Natural killer cell (primary cell): ENCODE data around the gene TRANK1. TPM values are rescaled to one million over a fixed set of nuclear protein-coding genes. Genes with fewer than 3 reads are reported as not detected.

Experiments used
- ATAC-seq, 3 donors: fragments of 150-1000 bp in 2 of 3; fragments of 200-7000 bp in 1 of 3; cut with Tn5 transposase; 1 replicate in 1 of 3; 2 replicates in 2 of 3; pipeline ENCODE4 v1.10.0; 2021; ENCODE audit warnings: mild to moderate bottlenecking in 2 of 3, moderate library complexity in 2 of 3
- DNase-seq, 2 donors: peaks; one replicate each; pipeline versions ENCODE4 v3.0.0 to v3.0.0-alpha.2; 2013 to 2021; ENCODE audit warnings: mixed read lengths in 1 of 2
- H3K27ac ChIP-seq: one replicate; pipeline ENCODE4 v1.5.1; 2013; ENCODE audit warnings: mild to moderate bottlenecking, low read length
- H3K27me3 ChIP-seq: one replicate; pipeline ENCODE4 v1.6.1; 2013; ENCODE audit warnings: low read length; ENCODE audit not compliant: control insufficient read depth, insufficient read depth
- H3K36me3 ChIP-seq: one replicate; pipeline ENCODE4 v1.6.1; 2013; ENCODE audit warnings: low read length; ENCODE audit not compliant: control insufficient read depth, insufficient read depth
- H3K4me1 ChIP-seq: one replicate; pipeline ENCODE4 v1.6.1; 2013; ENCODE audit warnings: low read length; ENCODE audit not compliant: control insufficient read depth, insufficient read depth
- H3K4me3 ChIP-seq: one replicate; pipeline ENCODE4 v1.5.1; 2013; ENCODE audit warnings: low read length
- H3K9me3 ChIP-seq: one replicate; pipeline ENCODE4 v1.6.1; 2013; ENCODE audit warnings: low read length; ENCODE audit not compliant: control insufficient read depth, insufficient read depth
- H3K27ac Mint-ChIP-seq, 2 donors: one replicate each; pipeline ENCODE4 v1.8.0; 2022; ENCODE audit warnings: mild to moderate bottlenecking in 2 of 2, mixed read lengths in 2 of 2, moderate library complexity in 1 of 2
- H3K27me3 Mint-ChIP-seq, 2 donors: one replicate each; pipeline ENCODE4 v1.8.0; 2022; ENCODE audit warnings: low read depth in 2 of 2, mixed read lengths in 2 of 2
- H3K36me3 Mint-ChIP-seq: one replicate; pipeline ENCODE4 v1.8.0; 2022; ENCODE audit warnings: mixed read lengths
- H3K4me1 Mint-ChIP-seq, 2 donors: one replicate each; pipeline ENCODE4 v1.8.0; 2022; ENCODE audit warnings: mixed read lengths in 2 of 2
- H3K4me3 Mint-ChIP-seq: one replicate; pipeline ENCODE4 v1.8.0; 2022; ENCODE audit warnings: mild to moderate bottlenecking, moderate library complexity, mixed read lengths
- H3K9me3 Mint-ChIP-seq, 2 donors: one replicate each; pipeline ENCODE4 v1.8.0; 2022; ENCODE audit warnings: mixed read lengths in 2 of 2
- WGBS: methylation state at CpG from one replicate; pipeline ENCODE4 v1.1.7; 2013; ENCODE audit warnings: missing lambda C conversion rate; ENCODE audit not compliant: insufficient coverage; 5-methylcytosine and 5-hydroxymethylcytosine counted together
- intact Hi-C: fragments of 100-400 bp; cut with micrococcal nuclease; formaldehyde crosslinking; loops from one replicate; pipeline ENCODE4 v1.14.2; 2022
- total RNA-seq, 4 donors: library from RNA; stranded (reverse); fragments of 120-200 nt in 1 of 4; gene quantifications; one replicate each; pipeline versions ENCODE4 v1.2.3 to v1.2.4, GENCODE V29; 2013 to 2022
- TF ChIP-seq, protein P1 (sequence below): fragments of 200-600 bp; IDR thresholded peaks from one replicate; pipeline ENCODE4 v1.8.0; 2022; ENCODE audit warnings: antibody characterized with exemption

The TRANK1 gene
- total RNA-seq, 3 donors from 2014 or later (not counting 1 experiment from before 2014, with no cell fraction given), result 105 to 158 (median 139) TPM

DNA sequence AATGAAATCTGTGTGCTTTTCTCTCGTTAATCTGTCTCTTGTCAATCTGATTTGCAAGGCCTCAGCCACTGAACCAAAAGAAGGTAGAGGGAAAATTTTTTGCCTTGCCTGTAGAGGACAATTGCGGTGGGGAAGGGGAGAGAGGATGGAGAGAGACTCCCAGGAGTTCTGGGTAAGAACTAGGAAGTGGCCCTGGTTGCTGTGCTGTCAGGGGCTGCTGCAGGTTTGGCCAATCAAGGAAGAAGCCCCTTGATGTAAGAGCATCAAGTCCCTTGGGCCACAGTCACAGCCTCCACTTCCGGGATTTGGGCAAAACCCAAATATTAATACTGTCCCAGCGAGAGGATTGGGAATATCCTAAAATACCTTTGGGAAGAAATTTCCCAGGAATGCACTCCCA lies 43.3 kb downstream of the TRANK1 start:
- H3K4me3 ChIP-seq, result no peak overlapping the region
- TF ChIP-seq, protein P1, sequence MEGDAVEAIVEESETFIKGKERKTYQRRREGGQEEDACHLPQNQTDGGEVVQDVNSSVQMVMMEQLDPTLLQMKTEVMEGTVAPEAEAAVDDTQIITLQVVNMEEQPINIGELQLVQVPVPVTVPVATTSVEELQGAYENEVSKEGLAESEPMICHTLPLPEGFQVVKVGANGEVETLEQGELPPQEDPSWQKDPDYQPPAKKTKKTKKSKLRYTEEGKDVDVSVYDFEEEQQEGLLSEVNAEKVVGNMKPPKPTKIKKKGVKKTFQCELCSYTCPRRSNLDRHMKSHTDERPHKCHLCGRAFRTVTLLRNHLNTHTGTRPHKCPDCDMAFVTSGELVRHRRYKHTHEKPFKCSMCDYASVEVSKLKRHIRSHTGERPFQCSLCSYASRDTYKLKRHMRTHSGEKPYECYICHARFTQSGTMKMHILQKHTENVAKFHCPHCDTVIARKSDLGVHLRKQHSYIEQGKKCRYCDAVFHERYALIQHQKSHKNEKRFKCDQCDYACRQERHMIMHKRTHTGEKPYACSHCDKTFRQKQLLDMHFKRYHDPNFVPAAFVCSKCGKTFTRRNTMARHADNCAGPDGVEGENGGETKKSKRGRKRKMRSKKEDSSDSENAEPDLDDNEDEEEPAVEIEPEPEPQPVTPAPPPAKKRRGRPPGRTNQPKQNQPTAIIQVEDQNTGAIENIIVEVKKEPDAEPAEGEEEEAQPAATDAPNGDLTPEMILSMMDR, result no peak
- H3K27me3 ChIP-seq, result no peaks in the 10 kb centered on the region
- H3K27ac ChIP-seq, result no peak overlapping the region
- 97% methylated on average over 4 of the region's 4 CpGs for WGBS
- Mint-ChIP-seq H3K36me3 (peaks cover 15% of the 10 kb centered on the region), H3K9me3 (no peaks in the 10 kb centered on the region), H3K27me3 (no peaks in the 10 kb centered on the region), H3K4me1 (peaks cover 47 to 58% of the 10 kb centered on the region in 2 donors), H3K27ac (peak overlapping the region; percentile 61 to 72), H3K4me3 (no peak overlapping the region)
- no peak for ATAC-seq
- H3K9me3 ChIP-seq, result no peaks in the 10 kb centered on the region
- peaks cover 48% of the 10 kb centered on the region for H3K4me1 ChIP-seq
- DNase-seq, result no peak
- peaks cover 58% of the 10 kb centered on the region for H3K36me3 ChIP-seq
- intact Hi-C loops, result no loop called here

DNA sequence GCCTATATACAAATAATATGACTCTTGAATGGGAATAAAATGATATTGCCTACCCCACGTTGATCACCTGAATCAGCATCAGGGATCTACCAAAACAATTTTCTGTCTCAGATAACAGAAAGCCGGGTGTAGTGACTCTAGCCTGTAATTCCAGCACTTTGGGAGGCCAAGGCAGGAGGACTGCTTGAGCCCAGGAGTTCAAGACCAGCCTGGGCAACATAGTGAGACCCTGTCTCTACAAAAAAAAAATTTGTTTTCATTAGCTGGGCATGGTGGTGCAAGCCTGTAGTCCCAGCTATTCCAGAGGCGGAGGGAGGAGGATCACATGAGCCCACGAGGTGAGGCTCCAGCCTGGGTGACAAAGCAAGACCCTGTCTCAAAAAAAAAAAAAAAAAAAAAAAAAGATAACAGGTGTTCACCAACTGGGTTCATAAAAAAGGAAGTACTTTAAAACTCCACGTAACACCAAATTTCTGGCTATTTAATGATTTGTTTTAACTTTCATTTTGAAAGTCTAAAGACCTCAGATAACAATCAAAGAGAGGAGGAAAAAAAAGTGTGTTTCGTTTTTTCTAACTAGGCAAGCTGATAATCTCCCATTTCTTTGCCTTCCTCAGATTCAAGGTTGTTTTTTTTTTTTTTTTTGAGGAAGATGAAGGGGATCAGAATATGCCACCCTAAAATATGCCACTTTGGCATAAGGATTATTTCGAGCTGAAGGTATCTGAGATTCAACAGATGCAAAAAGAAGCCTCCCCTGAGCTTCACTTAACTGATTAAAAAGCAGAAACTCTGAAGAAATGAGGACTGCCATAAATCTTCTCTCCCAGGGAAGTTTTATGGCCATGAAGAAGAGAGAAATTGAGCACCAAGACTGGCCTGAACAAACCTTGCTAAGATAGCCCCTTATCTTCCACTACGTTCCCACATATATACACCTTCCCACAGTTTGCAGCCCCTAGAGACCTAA lies 44.1 kb downstream of the TRANK1 start:
- 75% methylated on average over 5 of the region's 8 CpGs for WGBS
- Mint-ChIP-seq H3K4me1 (peaks cover 44 to 55% of the 10 kb centered on the region in 2 donors), H3K36me3 (peaks cover 19% of the 10 kb centered on the region), H3K27me3 (no peaks in the 10 kb centered on the region), H3K27ac (peak overlapping the region; percentile 61 to 72), H3K4me3 (no peak overlapping the region), H3K9me3 (no peaks in the 10 kb centered on the region)
- DNase-seq (peak in 1 of 2 donors; percentile 52), ATAC-seq (no peak)
- Histone ChIP-seq H3K9me3 (no peaks in the 10 kb centered on the region), H3K36me3 (peaks cover 55% of the 10 kb centered on the region), H3K4me1 (peaks cover 42% of the 10 kb centered on the region), H3K27me3 (no peaks in the 10 kb centered on the region), H3K27ac (peak overlapping the region; percentile 49), H3K4me3 (no peak overlapping the region)
- TF ChIP-seq, protein P1, result no peak
- intact Hi-C loops, result no loop called here

DNA sequence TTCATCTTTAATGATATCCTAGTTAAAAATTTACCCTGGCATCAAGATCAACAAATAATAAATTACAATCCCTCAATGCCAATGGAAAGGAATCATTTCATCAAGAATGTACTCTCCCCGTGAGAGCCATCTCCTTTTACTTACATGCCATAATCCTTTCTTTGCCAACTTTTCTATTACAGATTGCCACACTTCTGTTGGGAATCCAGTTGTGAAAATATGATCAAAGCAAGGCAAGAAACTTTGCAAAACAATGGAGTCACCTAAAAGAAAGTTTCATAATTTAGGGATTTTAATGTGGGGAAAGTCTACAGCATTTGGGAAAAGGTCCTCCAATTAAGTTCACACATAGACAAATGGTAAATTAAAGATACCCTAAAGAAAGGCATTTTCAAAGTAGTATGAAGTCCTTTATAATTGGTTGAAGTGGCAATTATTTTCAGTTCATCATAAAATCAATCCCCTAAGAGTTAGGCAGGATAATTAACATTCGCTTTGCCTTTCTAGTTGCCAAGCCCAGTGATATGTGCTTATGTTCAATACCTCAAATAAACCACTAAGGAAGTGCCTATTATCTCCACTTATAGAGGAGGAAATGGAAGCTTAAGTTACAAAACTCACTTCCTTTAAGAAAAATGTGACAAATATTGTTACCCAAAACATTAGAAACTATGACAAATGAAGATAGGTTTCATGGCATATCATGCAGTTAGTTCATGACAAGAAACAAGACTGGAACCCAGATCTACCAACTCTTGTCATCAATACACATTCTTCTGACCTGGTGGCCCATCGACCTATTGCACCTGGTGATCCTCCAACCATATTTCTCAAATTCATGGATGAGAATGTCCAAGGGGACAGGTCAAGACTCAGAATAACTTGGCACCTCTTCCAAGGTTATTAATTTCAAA lies 49.1 kb downstream of the TRANK1 start:
- Mint-ChIP-seq H3K27ac (peak overlapping the region; percentile 81 to 93), H3K9me3 (no peaks in the 10 kb centered on the region), H3K4me3 (no peak overlapping the region), H3K4me1 (peaks cover 53% of the 10 kb centered on the region in 2 donors), H3K36me3 (peaks cover 37% of the 10 kb centered on the region), H3K27me3 (no peaks in the 10 kb centered on the region)
- intact Hi-C loops, result no loop called here
- Histone ChIP-seq H3K27ac (peak overlapping the region; percentile 71), H3K9me3 (no peaks in the 10 kb centered on the region), H3K36me3 (peaks cover 72% of the 10 kb centered on the region), H3K27me3 (no peaks in the 10 kb centered on the region), H3K4me3 (no peak overlapping the region), H3K4me1 (peaks cover 41% of the 10 kb centered on the region)
- WGBS, result 71% methylated on average over 2 of the region's 3 CpGs
- TF ChIP-seq, protein P1, result no peak
- DNase-seq (peak in 1 of 2 donors; percentile 27), ATAC-seq (peak in 1 of 3 donors; percentile 29)
